HAP-1 (cell line): Measurements from ENCODE around the gene LFNG.

Source experiments
- DNase-seq, 2 experiments: peaks; one replicate each; pipeline ENCODE4 v3.0.0-alpha.2; 2016 to 2020; ENCODE audit warnings: low spot score in 2 of 2
- H3K27me3 ChIP-seq: fragments of 250-450 bp; sonication (Bioruptor Pico); 2 replicates; pipeline ENCODE4 v1.5.1; 2020; ENCODE audit warnings: low read depth, mild to moderate bottlenecking, moderate library complexity
- H3K36me3 ChIP-seq: fragments of 250-450 bp; sonication (Bioruptor Pico); replicated peaks from 2 replicates; pipeline ENCODE4 v1.5.1; 2020; ENCODE audit warnings: mild to moderate bottlenecking
- H3K4me1 ChIP-seq: fragments of 250-450 bp; sonication (Bioruptor Pico); 2 replicates; pipeline ENCODE4 v1.5.1; 2020; ENCODE audit warnings: mild to moderate bottlenecking
- H3K4me3 ChIP-seq: fragments of 250-450 bp; sonication (Bioruptor Pico); 2 replicates; pipeline ENCODE4 v1.5.1; 2020; ENCODE audit warnings: mild to moderate bottlenecking, moderate library complexity
- H3K9me3 ChIP-seq: fragments of 250-450 bp; sonication (Bioruptor Pico); 2 replicates; pipeline ENCODE4 v1.5.1; 2020; ENCODE audit warnings: mild to moderate bottlenecking, moderate library complexity
- in situ Hi-C: fragments of 300-500 bp; cut with MboI; formaldehyde crosslinking; loops from 3 replicates; pipeline ENCODE4 v1.14.3; 2020; ENCODE audit warnings: low sequenced_read_pairs, inconsistent platforms, mixed read lengths

LFNG gene

DNA sequence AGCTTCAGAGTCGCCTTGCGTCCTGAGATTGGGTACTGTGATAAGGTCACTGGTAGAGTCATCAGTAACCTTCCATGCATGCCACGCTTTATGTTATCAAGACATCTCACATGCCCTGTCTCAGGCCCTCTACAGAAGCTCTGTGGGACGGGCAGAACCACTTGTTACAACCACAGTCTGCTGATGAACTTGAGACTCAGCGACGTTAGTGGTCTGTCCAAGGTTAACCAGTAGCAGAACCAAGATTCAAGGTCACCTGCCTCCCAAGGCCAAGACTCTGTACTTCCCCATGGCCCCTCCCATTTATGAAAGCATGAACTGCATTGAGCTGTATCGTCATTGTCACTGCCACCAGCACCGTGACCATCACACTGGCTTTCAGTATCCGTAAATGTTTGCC, 54.2 kb downstream of the LFNG start:
- H3K4me1 ChIP-seq: no peaks in the 10 kb centered on the region
- H3K27me3 ChIP-seq: no peaks in the 10 kb centered on the region
- in situ Hi-C loops: no loop called here
- H3K36me3 ChIP-seq: no peaks in the 10 kb centered on the region
- no peaks in the 10 kb centered on the region for H3K9me3 ChIP-seq
- no peak overlapping the region for H3K4me3 ChIP-seq
- no peak for DNase-seq

DNA sequence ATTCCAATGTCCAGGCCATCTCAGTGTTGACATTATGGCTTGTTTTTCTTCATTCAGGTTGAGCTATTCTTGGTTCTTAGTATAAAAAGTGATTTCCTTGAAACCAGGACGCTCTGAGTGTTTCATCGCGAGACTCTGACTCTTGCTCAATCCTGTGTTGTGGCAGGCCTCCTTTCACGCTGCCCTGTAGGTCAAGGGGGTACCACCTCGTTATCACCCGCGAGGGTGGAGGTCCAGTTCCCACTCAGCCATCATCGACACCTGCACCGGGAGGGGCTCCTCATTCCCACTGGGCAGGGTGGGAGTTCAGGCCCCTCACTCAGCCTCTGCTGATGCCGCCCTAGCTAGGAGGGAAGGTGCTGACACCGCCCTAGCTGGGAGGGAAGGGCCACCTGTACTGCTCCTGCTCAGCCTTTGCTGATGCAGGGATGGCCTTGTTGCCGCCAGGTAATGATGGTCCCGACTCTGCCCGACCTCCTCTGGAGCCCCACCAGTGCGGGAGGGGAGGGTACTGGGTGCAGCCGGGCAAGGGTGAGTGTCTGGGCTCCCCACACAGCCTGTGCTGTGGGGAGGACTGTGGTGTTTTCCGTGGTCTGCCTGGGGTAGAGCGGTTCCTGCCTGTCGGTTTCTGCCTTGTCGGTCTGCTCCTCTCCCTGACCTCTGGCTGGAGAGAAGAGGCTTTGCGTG, 55.6 kb downstream of the LFNG start:
- Histone ChIP-seq H3K36me3 (no peaks in the 10 kb centered on the region), H3K27me3 (no peaks in the 10 kb centered on the region), H3K4me1 (no peaks in the 10 kb centered on the region), H3K9me3 (no peaks in the 10 kb centered on the region), H3K4me3 (no peak overlapping the region)
- DNase-seq: no peak
- in situ Hi-C loops: no loop called here

DNA sequence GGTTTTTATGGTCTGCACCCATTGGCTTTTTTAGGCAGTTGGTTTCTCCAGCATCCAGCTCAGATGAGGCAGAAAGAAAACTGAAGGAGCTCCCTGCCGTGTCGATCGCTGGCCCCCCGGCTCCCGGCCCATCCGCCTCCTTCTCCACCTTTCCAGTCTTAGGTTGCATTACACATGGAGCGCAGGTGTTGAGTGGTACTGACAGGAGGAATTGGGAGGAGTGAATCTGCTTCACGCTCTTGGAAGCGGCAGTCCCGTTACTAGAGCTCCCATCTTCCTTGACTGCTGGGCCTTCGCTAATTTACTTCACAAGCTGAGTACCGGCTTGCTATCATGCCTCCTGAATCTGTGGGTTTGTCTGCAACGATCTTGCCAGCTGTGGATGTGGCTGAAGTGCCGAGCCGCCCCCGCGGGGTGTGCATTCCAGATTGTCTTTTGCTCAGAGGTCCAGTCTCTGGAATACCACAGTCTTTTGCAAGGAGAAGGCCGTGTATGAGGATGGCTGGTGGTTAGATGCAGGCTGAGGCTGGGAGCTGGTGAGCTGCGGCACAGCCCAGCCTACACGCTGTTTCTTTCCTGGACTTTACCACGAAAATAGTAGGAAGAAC, 56.3 kb downstream of the LFNG start:
- no peak overlapping the region for H3K4me3 ChIP-seq
- no peaks in the 10 kb centered on the region for H3K36me3 ChIP-seq
- no peaks in the 10 kb centered on the region for H3K4me1 ChIP-seq
- no peaks in the 10 kb centered on the region for H3K9me3 ChIP-seq
- DNase-seq: no peak
- H3K27me3 ChIP-seq: no peaks in the 10 kb centered on the region
- in situ Hi-C loops: no loop called here

DNA sequence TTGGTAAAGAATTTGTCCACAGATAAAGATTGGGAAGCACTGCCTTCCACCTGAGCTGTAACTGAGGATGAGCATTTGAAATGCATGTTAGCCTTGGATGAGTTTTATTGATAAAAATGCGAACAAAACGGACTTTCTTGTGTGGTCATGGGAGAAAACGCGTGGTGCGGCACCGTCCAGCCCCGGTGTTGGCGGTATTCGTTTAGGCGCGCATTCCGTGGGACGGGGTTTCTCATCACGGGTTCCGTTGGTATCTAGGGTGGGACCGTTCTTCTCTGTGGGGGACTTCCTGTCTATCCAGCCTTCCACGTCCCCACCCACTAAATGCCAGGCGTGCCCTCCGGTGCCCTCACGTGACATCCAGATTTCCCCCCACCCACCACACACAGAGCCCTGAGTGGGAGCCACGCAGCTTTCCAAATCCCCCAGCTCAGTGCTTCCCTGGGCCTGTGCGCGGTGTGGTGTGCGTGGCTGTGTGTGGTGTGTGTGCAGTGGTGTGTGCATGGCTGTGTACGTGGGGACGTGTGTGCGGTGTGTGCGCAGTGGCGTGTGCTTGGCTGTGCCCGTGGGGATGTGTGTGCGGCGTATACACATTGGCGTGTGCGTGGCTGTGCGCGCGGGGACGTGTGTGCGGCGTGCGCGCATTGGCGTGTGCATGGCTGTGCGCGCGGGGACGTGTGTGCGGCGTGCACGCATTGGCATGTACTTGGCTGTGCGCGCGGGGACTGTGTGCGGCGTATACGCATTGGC, 57.3 kb downstream of the LFNG start:
- H3K9me3 ChIP-seq: no peaks in the 10 kb centered on the region
- no peaks in the 10 kb centered on the region for H3K27me3 ChIP-seq
- H3K36me3 ChIP-seq: no peaks in the 10 kb centered on the region
- no peaks in the 10 kb centered on the region for H3K4me1 ChIP-seq
- H3K4me3 ChIP-seq: no peak overlapping the region
- no peak for DNase-seq
- in situ Hi-C loops: no loop called here
